Spleen (tissue), 7 donors: ENCODE data around the gene EML6.

Source experiments
- POLR2A ChIP-seq, 3 donors: fragments of 450-650 bp; IDR thresholded peaks; one replicate each; pipeline ENCODE4 v1.5.1; 2017; ENCODE audit warnings: antibody characterized with exemption in 3 of 3, mild to moderate bottlenecking in 1 of 3
- POLR2AphosphoS5 ChIP-seq, 3 donors: sonication (generic); formaldehyde crosslinking; IDR thresholded peaks; one replicate each; pipeline ENCODE4 v1.5.1; 2017; ENCODE audit warnings: antibody characterized with exemption in 3 of 3
- TF ChIP-seq, protein P1 (sequence below), 11 experiments: fragments of 200-600 bp in 7 of 11; fragments of 450-650 bp in 4 of 11; sonication (generic) in 4 of 11; IDR thresholded peaks in 8 of 11; conservative IDR thresholded peaks in 3 of 11; 1 replicate in 7 of 11; 2 replicates in 4 of 11; pipeline versions ENCODE4 v1.4.0 to v1.8.0; 2016 to 2021; ENCODE audit warnings: antibody characterized with exemption in 11 of 11, inconsistent platforms in 4 of 11, mild to moderate bottlenecking in 1 of 11
- donor health status: DM: no; HTN: no; CAD: no; lungs with moderate emphysema.
- donor health status: DM: no; HTN: no; CAD: no.
- donor health status: DM: no; HTN: no; CAD: no.

DNA sequence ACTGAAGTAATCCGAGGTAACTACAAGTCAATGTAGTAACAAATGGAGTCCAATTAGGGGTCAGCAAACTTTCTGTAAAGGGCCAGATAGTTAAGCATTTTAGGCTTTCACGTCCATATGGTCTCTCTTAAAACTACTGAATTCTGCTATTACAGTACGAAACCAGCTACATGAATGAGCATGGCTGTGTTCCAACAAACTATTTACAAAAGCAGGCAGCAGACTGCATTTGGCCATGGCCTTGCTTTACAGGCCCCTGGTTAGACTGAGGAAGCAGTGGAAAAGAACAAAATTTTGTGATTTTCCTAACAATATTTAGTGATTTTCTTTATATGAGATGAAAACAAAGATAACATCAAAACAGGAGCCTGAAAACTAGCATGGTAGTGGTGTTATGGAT, 262.8 kb downstream of the EML6 start:
- TF ChIP-seq, protein P1, sequence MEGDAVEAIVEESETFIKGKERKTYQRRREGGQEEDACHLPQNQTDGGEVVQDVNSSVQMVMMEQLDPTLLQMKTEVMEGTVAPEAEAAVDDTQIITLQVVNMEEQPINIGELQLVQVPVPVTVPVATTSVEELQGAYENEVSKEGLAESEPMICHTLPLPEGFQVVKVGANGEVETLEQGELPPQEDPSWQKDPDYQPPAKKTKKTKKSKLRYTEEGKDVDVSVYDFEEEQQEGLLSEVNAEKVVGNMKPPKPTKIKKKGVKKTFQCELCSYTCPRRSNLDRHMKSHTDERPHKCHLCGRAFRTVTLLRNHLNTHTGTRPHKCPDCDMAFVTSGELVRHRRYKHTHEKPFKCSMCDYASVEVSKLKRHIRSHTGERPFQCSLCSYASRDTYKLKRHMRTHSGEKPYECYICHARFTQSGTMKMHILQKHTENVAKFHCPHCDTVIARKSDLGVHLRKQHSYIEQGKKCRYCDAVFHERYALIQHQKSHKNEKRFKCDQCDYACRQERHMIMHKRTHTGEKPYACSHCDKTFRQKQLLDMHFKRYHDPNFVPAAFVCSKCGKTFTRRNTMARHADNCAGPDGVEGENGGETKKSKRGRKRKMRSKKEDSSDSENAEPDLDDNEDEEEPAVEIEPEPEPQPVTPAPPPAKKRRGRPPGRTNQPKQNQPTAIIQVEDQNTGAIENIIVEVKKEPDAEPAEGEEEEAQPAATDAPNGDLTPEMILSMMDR (IDR thresholded peaks at IDR 0.05 in 8 of 11, conservative IDR thresholded peaks at IDR 0.05 in 3 of 11) = no peak
- TF ChIP-seq POLR2A (IDR thresholded peaks at IDR 0.05) (no peak), POLR2AphosphoS5 (IDR thresholded peaks at IDR 0.05) (no peak)
